HL-60 (cell line): ENCODE data around the gene ANAPC2.

ENCODE experiments used
- DNase-seq, 2 experiments: peaks; one replicate each; pipeline ENCODE4 v3.0.0-alpha.2; 2010 to 2020; ENCODE audit warnings: low read depth in 1 of 2, low spot score in 1 of 2
- H3K27ac ChIP-seq: fragments of 250-450 bp; sonication (Bioruptor Pico); replicated peaks from 2 replicates; pipeline ENCODE4 v1.5.1; 2020; ENCODE audit warnings: mild to moderate bottlenecking, moderate library complexity
- H3K27me3 ChIP-seq: fragments of 250-450 bp; sonication (Bioruptor Pico); 2 replicates; pipeline ENCODE4 v1.5.1; 2021; ENCODE audit warnings: mild to moderate bottlenecking, moderate library complexity; ENCODE audit not compliant: insufficient read depth, poor library complexity, severe bottlenecking
- H3K4me3 ChIP-seq: replicated peaks from 2 replicates; pipeline ENCODE4 v1.5.1; 2011; ENCODE audit warnings: mild to moderate bottlenecking, control low read depth, low read length; ENCODE audit not compliant: insufficient read depth
- GABPA ChIP-seq: IDR thresholded peaks from 2 replicates; pipeline ENCODE4 v1.6.1; 2012; ENCODE audit warnings: low read depth
- POLR2AphosphoS5 ChIP-seq: IDR thresholded peaks from 2 replicates; pipeline ENCODE4 v1.6.1; 2012; ENCODE audit warnings: low read depth
- SPI1 ChIP-seq: IDR thresholded peaks from 2 replicates; pipeline ENCODE4 v1.6.1; 2012; ENCODE audit warnings: low read depth, mild to moderate bottlenecking, borderline replicate concordance
- TF ChIP-seq, protein P1 (sequence below): IDR thresholded peaks from one replicate; pipeline ENCODE4 v1.5.1; 2011; ENCODE audit warnings: low read length, control low read depth, inconsistent platforms; ENCODE audit not compliant: insufficient read depth
- TF ChIP-seq, protein P2 (sequence below): IDR thresholded peaks from 2 replicates; pipeline ENCODE4 v1.6.1; 2012; ENCODE audit warnings: low read depth; ENCODE audit not compliant: insufficient replicate concordance

ANAPC2 gene

GRCh38 chr9:137217276-137218211, 29.2 kb upstream of the ANAPC2 start:
- Histone ChIP-seq H3K27me3 (no peaks in the 10 kb centered on the region), H3K4me3 (no peak overlapping the region), H3K27ac (no peak overlapping the region)
- no peak for DNase-seq
- TF ChIP-seq, protein P1, sequence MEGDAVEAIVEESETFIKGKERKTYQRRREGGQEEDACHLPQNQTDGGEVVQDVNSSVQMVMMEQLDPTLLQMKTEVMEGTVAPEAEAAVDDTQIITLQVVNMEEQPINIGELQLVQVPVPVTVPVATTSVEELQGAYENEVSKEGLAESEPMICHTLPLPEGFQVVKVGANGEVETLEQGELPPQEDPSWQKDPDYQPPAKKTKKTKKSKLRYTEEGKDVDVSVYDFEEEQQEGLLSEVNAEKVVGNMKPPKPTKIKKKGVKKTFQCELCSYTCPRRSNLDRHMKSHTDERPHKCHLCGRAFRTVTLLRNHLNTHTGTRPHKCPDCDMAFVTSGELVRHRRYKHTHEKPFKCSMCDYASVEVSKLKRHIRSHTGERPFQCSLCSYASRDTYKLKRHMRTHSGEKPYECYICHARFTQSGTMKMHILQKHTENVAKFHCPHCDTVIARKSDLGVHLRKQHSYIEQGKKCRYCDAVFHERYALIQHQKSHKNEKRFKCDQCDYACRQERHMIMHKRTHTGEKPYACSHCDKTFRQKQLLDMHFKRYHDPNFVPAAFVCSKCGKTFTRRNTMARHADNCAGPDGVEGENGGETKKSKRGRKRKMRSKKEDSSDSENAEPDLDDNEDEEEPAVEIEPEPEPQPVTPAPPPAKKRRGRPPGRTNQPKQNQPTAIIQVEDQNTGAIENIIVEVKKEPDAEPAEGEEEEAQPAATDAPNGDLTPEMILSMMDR = no peak
- TF ChIP-seq GABPA (no peak), POLR2AphosphoS5 (no peak), SPI1 (no peak)

DNA sequence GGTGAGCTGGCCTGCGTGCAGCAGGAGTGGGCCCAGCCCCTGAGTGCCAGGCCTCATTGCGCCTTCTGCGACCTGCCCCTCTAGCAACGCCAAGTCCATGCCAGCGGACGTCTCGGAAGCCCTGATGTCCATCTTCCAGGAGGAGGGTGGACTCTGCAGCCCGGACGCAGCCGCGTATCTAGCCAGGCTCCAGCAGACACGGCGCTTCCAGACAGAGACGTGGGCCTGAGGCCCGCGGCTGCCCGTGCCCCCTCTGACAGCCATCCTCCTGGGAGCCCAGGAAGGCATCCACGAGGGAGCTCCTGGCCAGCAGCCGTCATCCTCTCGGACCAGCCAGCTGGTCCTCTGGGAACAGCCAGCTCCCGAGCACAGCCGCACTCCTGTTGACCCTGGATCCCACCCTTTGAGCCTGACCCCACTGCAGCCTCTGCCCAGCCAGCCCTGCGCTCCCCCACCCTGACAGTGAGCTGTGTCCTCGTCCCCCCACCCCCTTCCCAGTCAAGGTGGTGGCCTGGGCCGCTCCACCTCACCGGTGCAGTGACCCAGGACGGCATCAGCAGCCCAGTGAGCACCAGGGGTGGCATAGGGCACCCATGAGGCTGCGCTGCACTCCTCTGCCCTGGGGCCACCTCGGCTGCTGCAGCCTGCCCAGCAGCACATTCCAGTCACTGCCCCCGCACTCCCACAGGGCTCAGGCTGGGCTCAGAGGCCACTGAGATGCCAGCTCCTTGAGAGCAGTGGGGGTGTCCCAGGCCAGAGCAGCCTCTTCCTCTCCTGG, 28.0 kb upstream of the ANAPC2 start:
- TF ChIP-seq SPI1 (no peak), POLR2AphosphoS5 (no peak), GABPA (no peak)
- TF ChIP-seq, protein P1 = no peak
- TF ChIP-seq, protein P2, sequence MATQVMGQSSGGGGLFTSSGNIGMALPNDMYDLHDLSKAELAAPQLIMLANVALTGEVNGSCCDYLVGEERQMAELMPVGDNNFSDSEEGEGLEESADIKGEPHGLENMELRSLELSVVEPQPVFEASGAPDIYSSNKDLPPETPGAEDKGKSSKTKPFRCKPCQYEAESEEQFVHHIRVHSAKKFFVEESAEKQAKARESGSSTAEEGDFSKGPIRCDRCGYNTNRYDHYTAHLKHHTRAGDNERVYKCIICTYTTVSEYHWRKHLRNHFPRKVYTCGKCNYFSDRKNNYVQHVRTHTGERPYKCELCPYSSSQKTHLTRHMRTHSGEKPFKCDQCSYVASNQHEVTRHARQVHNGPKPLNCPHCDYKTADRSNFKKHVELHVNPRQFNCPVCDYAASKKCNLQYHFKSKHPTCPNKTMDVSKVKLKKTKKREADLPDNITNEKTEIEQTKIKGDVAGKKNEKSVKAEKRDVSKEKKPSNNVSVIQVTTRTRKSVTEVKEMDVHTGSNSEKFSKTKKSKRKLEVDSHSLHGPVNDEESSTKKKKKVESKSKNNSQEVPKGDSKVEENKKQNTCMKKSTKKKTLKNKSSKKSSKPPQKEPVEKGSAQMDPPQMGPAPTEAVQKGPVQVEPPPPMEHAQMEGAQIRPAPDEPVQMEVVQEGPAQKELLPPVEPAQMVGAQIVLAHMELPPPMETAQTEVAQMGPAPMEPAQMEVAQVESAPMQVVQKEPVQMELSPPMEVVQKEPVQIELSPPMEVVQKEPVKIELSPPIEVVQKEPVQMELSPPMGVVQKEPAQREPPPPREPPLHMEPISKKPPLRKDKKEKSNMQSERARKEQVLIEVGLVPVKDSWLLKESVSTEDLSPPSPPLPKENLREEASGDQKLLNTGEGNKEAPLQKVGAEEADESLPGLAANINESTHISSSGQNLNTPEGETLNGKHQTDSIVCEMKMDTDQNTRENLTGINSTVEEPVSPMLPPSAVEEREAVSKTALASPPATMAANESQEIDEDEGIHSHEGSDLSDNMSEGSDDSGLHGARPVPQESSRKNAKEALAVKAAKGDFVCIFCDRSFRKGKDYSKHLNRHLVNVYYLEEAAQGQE = no peak
- no peaks in the 10 kb centered on the region for H3K27me3 ChIP-seq
- no peak overlapping the region for H3K27ac ChIP-seq
- no peak overlapping the region for H3K4me3 ChIP-seq
- no peak for DNase-seq

GRCh38 chr9:137215196-137215986, 27.0 kb upstream of the ANAPC2 start:
- no peak overlapping the region for H3K4me3 ChIP-seq
- H3K27me3 ChIP-seq = no peaks in the 10 kb centered on the region
- no peak for DNase-seq
- H3K27ac ChIP-seq = no peak overlapping the region
- TF ChIP-seq POLR2AphosphoS5 = no peak
- TF ChIP-seq, protein P1 = no peak
- TF ChIP-seq, protein P2 = no peak
- TF ChIP-seq GABPA = no peak
